Hepatic stellate cell (primary cell): ENCODE data around the gene AIFM2.
A peak's percentile ranks its signal among the peaks of the same experiment; 100 is the strongest.
"Not testable (repeated sequence)": the region's sequence is repeated elsewhere in the genome, so short reads cannot be mapped to it uniquely, and the experiment has no call there.

Source experiments
- DNase-seq: peaks from one replicate; pipeline ENCODE4 v3.0.0; 2011; ENCODE audit warnings: low spot score

The AIFM2 gene

GRCh38 chr10:70132098-70133029 lies at the start of gene AIFM2:
AIFM2 (minus strand) TSS chr10:70132825; CDS start chr10:70124084, 8,741 bp downstream.
- DNase-seq, result peak; percentile 92

- not testable (repeated sequence) for DNase-seq
These were observed 46.6 kb upstream of the AIFM2 start for GRCh38 chr10:70179209-70179608.

- DNase-seq, result no peak
These were observed 45.6 kb upstream of the AIFM2 start for GRCh38 chr10:70178139-70178725.

- no peak for DNase-seq
These were observed 43.8 kb upstream of the AIFM2 start for GRCh38 chr10:70176441-70176840.

GRCh38 chr10:70175516-70175915 lies 42.9 kb upstream of the AIFM2 start:
- DNase-seq, result no peak

- no peak for DNase-seq
These were observed 41.6 kb upstream of the AIFM2 start for GRCh38 chr10:70174058-70174741.

GRCh38 chr10:70169649-70170364 lies 37.2 kb upstream of the AIFM2 start:
- DNase-seq, result peak; percentile 41

GRCh38 chr10:70169011-70169410 lies 36.4 kb upstream of the AIFM2 start:
- DNase-seq, result no peak

GRCh38 chr10:70167246-70167645 lies 34.6 kb upstream of the AIFM2 start:
- no peak for DNase-seq

- no peak for DNase-seq
These were observed 33.8 kb upstream of the AIFM2 start for GRCh38 chr10:70166394-70166793.

- DNase-seq, result no peak
These were observed 31.5 kb upstream of the AIFM2 start for GRCh38 chr10:70164163-70164562.

- DNase-seq, result no peak
These were observed 30.8 kb upstream of the AIFM2 start for GRCh38 chr10:70163448-70163847.

- no peak for DNase-seq
These were observed 30.2 kb upstream of the AIFM2 start for GRCh38 chr10:70162892-70163201.

GRCh38 chr10:70162151-70162891 lies 29.7 kb upstream of the AIFM2 start:
- DNase-seq, result no peak

- DNase-seq, result no peak
These were observed 28.2 kb upstream of the AIFM2 start for GRCh38 chr10:70160798-70161197.

GRCh38 chr10:70159366-70159765 lies 26.7 kb upstream of the AIFM2 start:
- not testable (repeated sequence) for DNase-seq

GRCh38 chr10:70158113-70158512 lies 25.5 kb upstream of the AIFM2 start:
- DNase-seq, result no peak

GRCh38 chr10:70155255-70155838 lies 22.7 kb upstream of the AIFM2 start:
- no peak for DNase-seq

- no peak for DNase-seq
These were observed 15.9 kb upstream of the AIFM2 start for GRCh38 chr10:70148516-70148915.

GRCh38 chr10:70147259-70147625 lies 14.6 kb upstream of the AIFM2 start:
- no peak for DNase-seq
